ENCODE results near the gene CRYBG2. TPM values are rescaled to one million over a fixed set of nuclear protein-coding genes. Genes with fewer than 3 reads are reported as not detected.

The CRYBG2 gene
- total and polyA plus RNA-seq, 10 of the 15 experiments (the other 5 are each of a cell fraction or from before 2014, with no cell fraction given), result 0.03 to 1.2 (median 0.11) TPM; not detected in 4

DNA sequence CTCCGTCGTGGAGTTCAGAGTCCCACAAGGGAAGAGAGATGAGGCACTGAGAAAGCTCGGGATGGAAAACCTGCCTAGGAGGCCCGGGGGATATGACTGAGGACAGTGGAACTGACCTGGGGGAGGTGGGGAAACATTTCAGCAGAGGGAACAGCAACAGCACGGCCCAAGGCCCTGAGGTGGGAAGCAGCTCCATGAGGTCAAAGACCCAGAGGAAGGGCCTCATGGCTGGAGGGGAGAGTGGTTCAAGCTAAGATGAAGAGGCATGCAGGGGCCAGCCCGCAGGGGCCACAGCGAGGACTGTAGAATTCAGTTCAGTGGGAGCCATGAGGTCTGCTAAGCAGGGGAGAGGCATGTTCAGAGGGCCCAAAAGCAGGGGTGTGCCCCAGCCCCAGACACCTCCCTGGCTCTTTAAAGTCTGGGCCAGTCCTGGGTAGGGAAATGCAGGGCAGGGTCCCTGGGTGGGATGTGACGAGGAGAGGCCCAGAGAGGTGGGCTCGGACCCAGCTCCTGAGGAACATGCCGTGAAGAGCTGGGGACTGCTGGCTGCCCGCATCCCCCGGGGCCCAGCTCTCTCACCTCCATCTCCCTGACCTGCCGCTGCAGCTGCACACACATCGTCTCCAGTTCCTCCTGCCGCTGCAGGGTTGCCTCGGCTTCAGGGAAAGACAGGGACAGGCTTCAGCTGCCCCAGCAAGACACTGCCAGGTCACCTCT is 57.4 kb downstream of the CRYBG2 start:
- FAIRE-seq, result no peak
- no peaks in the 10 kb centered on the region for H3K27me3 ChIP-seq (replicated peaks in 1 of 2; ENCODE audit: control insufficient read depth in 2 of 2, insufficient read depth in 2 of 2, low read length in 1 of 2)
- CTCF ChIA-PET, result interaction anchor here (0.6 to 1.7 kb wide), 3 partner anchors 8 to 11 kb away, joined by 3 to 5 read pairs (median 3); no protein-coding TSS in a partner anchor
- no peaks in the 10 kb centered on the region for H3K9me3 ChIP-seq (replicated peaks; ENCODE audit: control insufficient read depth, insufficient read depth, low read length)
- no peaks in the 10 kb centered on the region for H3K79me2 ChIP-seq (ENCODE audit: control insufficient read depth, insufficient read depth, low read length)
- POLR2A ChIA-PET, result interaction anchor here (0.5 kb wide), 1 partner anchor 11 kb away, joined by 5 read pairs; no protein-coding TSS in a partner anchor
- no peak overlapping the region for H3K9ac ChIP-seq (ENCODE audit: control insufficient read depth, insufficient read depth, low read length)
- H2AFZ ChIP-seq (ENCODE audit: control insufficient read depth, low read depth, low read length), result no peak overlapping the region
- in situ Hi-C loops (cut with MboI), result no loop called here
- no peak overlapping the region for H3K4me2 ChIP-seq (ENCODE audit: control insufficient read depth, insufficient read depth)
- 82% methylated on average over 16 of the region's 16 CpGs for WGBS (ENCODE audit: insufficient coverage, insufficient replicate concordance, low lambda C conversion rate, missing lambda C conversion rate)
- SMC1A ChIA-PET (ENCODE audit: uncharacterized antibody, unreplicated experiment), result interaction anchor here (1.4 kb wide), 1 partner anchor 8 kb away, joined by 5 read pairs; no protein-coding TSS in a partner anchor
- intact Hi-C loops (cut with micrococcal nuclease; ENCODE audit: unreplicated experiment), result no loop called here
- ATAC-seq, result no peak
- H3K36me3 ChIP-seq (ENCODE audit: control insufficient read depth in 2 of 2, insufficient read depth in 2 of 2, low read length in 1 of 2), result no peaks in the 10 kb centered on the region; a peak in 1 of 4 replicates
- RAD21 ChIA-PET (ENCODE audit: unreplicated experiment), result no interaction called here
- no TSS peak for BruUV-seq (replicated peaks)
- H3K4me1 ChIP-seq (ENCODE audit: control insufficient read depth, insufficient read depth, low read length), result no peaks in the 10 kb centered on the region
- no peak overlapping the region for H3K27ac ChIP-seq (ENCODE audit: control insufficient read depth, insufficient read depth)
- no peak overlapping the region for H3K4me3 ChIP-seq
- no peak for TF ChIP-seq ZZZ3 (IDR thresholded peaks at IDR 0.05; ENCODE audit: control insufficient read depth, insufficient read length, low read depth)
- TF ChIP-seq JUND (IDR thresholded peaks at IDR 0.05; ENCODE audit: low read depth, low read length), result no peak
- TF ChIP-seq YY1 (IDR thresholded peaks at IDR 0.05; ENCODE audit: low read depth, low read length), result no peak
- TF ChIP-seq BHLHE40 (IDR thresholded peaks at IDR 0.05; ENCODE audit: borderline replicate concordance in 1 of 2, low read depth in 2 of 2, low read length in 1 of 2), result no peak
- no peak for TF ChIP-seq TARDBP (IDR thresholded peaks at IDR 0.05; ENCODE audit: borderline replicate concordance)
- TF ChIP-seq TCF12 (IDR thresholded peaks at IDR 0.05; ENCODE audit: low read depth, low read length), result no peak
- TF ChIP-seq ZNF622 (IDR thresholded peaks at IDR 0.05), result no peak
- TF ChIP-seq, protein P1, sequence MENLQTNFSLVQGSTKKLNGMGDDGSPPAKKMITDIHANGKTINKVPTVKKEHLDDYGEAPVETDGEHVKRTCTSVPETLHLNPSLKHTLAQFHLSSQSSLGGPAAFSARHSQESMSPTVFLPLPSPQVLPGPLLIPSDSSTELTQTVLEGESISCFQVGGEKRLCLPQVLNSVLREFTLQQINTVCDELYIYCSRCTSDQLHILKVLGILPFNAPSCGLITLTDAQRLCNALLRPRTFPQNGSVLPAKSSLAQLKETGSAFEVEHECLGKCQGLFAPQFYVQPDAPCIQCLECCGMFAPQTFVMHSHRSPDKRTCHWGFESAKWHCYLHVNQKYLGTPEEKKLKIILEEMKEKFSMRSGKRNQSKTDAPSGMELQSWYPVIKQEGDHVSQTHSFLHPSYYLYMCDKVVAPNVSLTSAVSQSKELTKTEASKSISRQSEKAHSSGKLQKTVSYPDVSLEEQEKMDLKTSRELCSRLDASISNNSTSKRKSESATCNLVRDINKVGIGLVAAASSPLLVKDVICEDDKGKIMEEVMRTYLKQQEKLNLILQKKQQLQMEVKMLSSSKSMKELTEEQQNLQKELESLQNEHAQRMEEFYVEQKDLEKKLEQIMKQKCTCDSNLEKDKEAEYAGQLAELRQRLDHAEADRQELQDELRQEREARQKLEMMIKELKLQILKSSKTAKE (IDR thresholded peaks at IDR 0.05; ENCODE audit: low read depth, poor library complexity, severe bottlenecking), result no peak
- TF ChIP-seq KDM1A (IDR thresholded peaks at IDR 0.05; ENCODE audit: borderline replicate concordance), result no peak
- no peak for TF ChIP-seq TCF7 (IDR thresholded peaks at IDR 0.05; ENCODE audit: borderline replicate concordance)
- no peak for TF ChIP-seq SREBF1 (IDR thresholded peaks at IDR 0.05; ENCODE audit: low read length)
- TF ChIP-seq, protein P2, sequence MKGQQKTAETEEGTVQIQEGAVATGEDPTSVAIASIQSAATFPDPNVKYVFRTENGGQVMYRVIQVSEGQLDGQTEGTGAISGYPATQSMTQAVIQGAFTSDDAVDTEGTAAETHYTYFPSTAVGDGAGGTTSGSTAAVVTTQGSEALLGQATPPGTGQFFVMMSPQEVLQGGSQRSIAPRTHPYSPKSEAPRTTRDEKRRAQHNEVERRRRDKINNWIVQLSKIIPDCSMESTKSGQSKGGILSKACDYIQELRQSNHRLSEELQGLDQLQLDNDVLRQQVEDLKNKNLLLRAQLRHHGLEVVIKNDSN (IDR thresholded peaks at IDR 0.05; ENCODE audit: borderline replicate concordance, extremely low read length, insufficient read depth, low read depth, low read length), result no peak
- no peak for TF ChIP-seq RELA (IDR thresholded peaks at IDR 0.05; ENCODE audit: borderline replicate concordance, partially characterized antibody)
- no peak for TF ChIP-seq TBL1XR1 (IDR thresholded peaks at IDR 0.05; ENCODE audit: low read depth, low read length)
- TF ChIP-seq RAD51 (IDR thresholded peaks at IDR 0.05), result no peak
- TF ChIP-seq, protein P3, sequence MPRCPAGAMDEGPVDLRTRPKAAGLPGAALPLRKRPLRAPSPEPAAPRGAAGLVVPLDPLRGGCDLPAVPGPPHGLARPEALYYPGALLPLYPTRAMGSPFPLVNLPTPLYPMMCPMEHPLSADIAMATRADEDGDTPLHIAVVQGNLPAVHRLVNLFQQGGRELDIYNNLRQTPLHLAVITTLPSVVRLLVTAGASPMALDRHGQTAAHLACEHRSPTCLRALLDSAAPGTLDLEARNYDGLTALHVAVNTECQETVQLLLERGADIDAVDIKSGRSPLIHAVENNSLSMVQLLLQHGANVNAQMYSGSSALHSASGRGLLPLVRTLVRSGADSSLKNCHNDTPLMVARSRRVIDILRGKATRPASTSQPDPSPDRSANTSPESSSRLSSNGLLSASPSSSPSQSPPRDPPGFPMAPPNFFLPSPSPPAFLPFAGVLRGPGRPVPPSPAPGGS (IDR thresholded peaks at IDR 0.05; ENCODE audit: borderline replicate concordance, insufficient read depth, low read depth, low read length, poor library complexity, severe bottlenecking), result no peak
- H4K20me1 ChIP-seq (ENCODE audit: control insufficient read depth, insufficient read depth), result no peaks in the 10 kb centered on the region
- DNase-seq (ENCODE audit: low read depth, low spot score), result no peak

Measured in GM12878 (cell line).